ENCODE data around the gene EMILIN2.

The EMILIN2 gene

DNA sequence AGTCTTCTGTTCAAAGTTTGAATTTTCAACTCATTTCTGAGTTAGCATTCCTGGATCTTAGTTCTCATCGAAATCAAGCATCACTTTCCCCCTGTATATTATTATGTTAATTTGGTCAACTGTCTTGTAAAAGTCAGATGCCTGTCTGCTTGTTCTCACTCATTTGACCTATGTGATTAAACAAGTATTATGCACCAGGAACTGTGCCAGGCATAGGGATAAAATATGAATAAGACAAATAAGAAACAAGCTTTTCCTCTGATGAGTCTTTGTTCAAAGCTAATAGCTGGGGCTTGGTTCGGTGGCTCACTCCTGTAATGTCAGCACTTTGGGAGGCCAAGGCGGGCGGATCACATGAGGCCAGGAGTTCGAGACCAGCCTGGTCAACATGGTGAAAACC is 19.7 kb upstream of the EMILIN2 start:
- TF ChIP-seq, protein P1, sequence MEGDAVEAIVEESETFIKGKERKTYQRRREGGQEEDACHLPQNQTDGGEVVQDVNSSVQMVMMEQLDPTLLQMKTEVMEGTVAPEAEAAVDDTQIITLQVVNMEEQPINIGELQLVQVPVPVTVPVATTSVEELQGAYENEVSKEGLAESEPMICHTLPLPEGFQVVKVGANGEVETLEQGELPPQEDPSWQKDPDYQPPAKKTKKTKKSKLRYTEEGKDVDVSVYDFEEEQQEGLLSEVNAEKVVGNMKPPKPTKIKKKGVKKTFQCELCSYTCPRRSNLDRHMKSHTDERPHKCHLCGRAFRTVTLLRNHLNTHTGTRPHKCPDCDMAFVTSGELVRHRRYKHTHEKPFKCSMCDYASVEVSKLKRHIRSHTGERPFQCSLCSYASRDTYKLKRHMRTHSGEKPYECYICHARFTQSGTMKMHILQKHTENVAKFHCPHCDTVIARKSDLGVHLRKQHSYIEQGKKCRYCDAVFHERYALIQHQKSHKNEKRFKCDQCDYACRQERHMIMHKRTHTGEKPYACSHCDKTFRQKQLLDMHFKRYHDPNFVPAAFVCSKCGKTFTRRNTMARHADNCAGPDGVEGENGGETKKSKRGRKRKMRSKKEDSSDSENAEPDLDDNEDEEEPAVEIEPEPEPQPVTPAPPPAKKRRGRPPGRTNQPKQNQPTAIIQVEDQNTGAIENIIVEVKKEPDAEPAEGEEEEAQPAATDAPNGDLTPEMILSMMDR (IDR thresholded peaks at IDR 0.05), result no peak

DNA sequence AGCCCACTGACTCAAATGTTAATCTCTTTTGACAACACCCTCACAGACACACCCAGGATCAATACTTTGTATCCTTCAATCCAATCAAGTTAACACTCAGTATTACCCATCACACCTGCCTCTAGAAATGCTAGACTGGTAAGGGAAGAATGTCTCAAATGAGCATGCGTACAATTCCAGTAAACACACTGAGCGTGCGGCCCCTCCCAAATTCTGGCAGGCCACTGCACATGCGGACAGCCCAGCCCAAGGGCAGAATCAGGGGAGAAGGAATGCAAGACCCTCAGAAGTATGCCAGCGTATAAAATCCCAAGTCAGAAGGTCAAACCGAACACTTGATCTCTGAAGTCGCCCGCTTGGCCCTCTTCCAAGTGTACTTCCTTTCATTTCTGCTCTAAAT is 7.6 kb upstream of the EMILIN2 start:
- TF ChIP-seq, protein P1 (IDR thresholded peaks at IDR 0.05), result no peak

DNA sequence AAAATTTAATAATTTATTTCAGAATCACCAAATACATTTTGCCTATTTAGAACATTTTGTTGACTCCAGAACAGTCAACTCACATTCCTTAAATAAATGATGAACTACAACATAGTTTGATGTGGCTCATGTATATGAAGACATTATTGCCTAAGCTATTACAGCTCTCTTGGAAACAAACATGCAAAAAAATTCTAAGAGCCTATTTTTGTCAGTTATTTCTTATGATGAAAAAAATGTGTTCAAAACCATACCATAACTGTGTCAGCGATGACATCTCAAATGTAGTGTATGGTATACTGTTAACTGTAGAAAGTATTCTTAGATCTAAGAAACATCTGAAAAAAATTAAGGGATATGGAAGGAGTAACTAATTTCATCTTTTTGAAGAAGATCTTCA is 6.3 kb upstream of the EMILIN2 start:
- TF ChIP-seq, protein P1 (IDR thresholded peaks at IDR 0.05), result no peak

DNA sequence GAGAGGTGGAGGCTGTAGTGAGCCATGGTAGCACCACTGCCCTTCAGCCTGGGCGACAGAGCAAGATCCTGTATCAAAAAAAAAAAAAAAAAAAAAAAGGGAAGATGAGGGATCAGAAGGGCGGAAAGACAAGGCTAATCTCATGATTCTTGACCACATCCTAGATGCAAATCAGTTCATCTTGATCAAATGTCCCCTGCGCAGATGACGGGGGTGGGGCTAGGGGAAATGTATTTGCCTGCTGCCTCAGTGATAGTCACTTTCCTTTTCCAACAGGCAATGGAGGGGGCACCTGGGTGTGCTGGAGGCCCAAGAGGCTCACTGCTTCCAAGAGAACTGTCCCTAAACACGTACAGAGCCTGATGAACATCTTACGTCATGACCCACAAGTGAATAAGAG is 3.7 kb upstream of the EMILIN2 start:
- TF ChIP-seq, protein P1 (IDR thresholded peaks at IDR 0.05), result no peak

DNA sequence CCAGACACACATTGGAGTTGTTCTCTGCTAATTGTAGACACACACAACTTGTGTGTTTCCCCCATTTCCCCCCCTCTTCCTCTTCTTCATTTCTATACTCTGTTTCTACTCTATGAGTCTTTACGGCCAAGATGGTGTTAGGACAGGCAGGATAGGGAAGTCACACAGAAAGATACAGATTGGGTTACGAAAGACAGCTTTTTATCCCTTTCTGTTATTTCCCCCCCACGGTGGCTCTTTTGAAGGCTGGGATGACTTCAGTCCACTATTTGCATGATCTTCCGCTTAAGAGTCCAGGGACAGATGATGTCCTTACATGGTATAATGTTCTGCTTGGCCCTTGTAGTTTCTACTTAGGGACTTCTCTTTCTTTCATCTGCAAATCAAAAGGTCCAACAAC is 1.6 kb upstream of the EMILIN2 start:
- TF ChIP-seq, protein P1 (IDR thresholded peaks at IDR 0.05), result no peak

DNA sequence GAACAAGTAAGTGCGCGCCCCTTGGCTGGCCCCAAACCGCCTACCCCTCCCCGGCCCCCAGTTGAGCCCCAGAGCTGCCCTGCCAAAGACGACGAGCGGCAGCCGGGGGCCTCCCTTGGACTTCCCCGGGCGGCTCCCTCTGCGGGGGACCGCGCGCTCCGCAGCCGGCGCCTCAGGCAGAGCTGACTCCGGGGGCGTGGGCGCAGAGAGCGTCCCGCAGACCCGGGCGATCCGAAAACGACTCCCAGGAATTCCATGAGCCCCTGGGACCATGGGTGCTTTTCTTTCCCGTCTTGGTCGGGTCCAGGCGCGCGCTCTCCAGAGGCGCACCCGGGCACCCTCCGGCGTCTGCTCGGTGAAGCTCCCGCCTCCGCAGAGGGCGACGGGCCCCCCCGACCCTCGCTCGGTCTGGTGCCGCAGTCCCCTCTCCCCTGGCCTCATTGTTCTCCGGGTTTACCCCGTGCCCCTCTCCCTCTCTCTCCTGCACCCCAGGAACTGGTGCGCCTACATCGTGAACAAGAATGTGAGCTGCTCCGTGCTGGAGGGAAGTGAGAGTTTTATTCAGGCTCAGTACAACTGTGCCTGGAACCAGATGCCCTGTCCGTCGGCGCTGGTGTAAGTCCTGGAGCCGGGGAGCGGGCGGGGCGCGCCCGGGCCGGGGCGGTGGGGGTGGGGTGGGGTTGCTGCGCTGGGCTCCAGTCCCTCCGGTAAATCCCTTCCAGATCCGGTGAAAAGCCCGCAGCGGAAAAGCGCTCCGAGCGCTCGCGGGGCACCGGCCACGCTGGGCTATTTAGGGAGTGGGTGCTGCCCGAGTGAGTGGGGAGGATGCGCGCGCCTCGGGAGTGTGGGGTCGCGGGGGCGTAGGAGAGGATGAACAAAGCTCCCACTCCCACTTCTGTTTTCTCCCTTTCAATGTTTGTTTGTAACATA is 776 bp downstream of the EMILIN2 start:
- TF ChIP-seq, protein P1 (IDR thresholded peaks at IDR 0.05), result no peak

DNA sequence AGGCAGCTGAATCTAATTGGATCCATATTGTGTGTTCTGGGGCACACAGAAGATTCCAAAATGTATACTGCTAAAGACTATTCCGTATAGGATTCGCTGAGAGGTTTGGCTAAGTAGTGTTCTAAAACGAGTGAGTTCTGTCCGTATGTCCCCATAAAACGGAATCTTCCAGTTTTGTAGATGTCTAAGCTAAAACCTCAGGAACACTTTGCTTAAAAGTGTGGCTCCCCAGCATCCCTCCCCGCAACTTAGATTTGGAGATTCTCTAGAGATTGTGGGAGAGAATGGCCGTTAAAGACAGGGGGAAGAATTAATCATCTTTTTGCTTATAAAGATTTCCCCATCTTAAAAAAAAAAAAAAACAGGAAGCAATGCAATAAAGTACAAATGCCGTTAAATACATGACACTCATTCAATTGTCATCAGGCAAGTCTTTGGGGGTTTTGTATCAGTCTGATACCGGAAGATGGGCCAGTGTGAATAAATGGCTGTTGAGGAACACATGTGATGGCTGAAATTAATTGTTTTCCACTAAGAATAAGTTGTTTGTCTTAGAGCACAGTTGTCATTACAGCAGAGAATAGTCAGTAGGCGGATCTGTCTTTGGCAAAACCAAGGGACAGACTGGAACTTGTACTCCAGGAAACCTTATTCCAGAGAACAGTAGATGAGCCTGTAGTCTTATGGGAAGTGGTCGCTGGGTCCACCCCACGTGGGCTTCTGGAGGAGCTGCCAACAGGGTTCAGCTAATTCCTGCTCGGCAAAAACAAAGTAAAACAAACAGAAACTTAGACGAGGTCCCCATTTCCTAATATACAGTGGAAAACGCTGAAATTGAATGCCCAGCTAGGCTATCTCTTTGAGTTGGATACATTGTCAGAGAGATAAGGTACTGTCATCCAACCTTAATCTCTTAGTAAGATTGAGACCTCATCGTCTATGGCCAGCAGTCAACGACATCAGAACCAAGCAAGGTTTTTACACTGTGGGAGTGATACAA is 1.7 kb downstream of the EMILIN2 start:
- TF ChIP-seq, protein P1 (IDR thresholded peaks at IDR 0.05), result no peak

Data from LNCAP (cell line).